ENCODE measurements around the gene STX3. TPM values are rescaled to one million over a fixed set of nuclear protein-coding genes. Genes with fewer than 3 reads are reported as not detected.

Gene STX3
- total RNA-seq, 2 donors from 2014 or later, result 10.3 to 18.1 TPM

GRCh38 chr11:59854871-59855270 is 99.7 kb downstream of the STX3 start:
- Histone ChIP-seq H3K27me3 (no peaks in the 10 kb centered on the region), H3K4me3 (no peak overlapping the region), H3K4me1 (no peaks in the 10 kb centered on the region), H3K27ac (no peak overlapping the region), H3K36me3 (no peaks in the 10 kb centered on the region), H3K9me3 (no peaks in the 10 kb centered on the region)
- no peak for DNase-seq (ENCODE audit: low spot score)
- TF ChIP-seq CTCF (IDR thresholded peaks at IDR 0.05), result no peak

Other genes starting within 250 kb of the STX3 start
- not detected for gene OR4D9, start 243.8 kb upstream of the STX3 start, total RNA-seq
- gene OSBP, start 139.6 kb upstream of the STX3 start, total RNA-seq, result 10 to 100 TPM; 24.8 to 25.7 TPM
- 10 to 100 TPM; 13.2 to 22.1 TPM for gene PATL1, start 86.3 kb upstream of the STX3 start, total RNA-seq
- gene OR10V1, start 41.5 kb upstream of the STX3 start, total RNA-seq, result not detected
- 10 to 100 TPM; 41.9 to 78.5 TPM for gene MRPL16, start 55.4 kb downstream of the STX3 start, total RNA-seq
- gene CBLIF, start 90.1 kb downstream of the STX3 start, total RNA-seq, result not detected
- not detected for gene TCN1, start 111.1 kb downstream of the STX3 start, total RNA-seq
- gene OOSP3, start 123.4 kb downstream of the STX3 start, total RNA-seq, result not detected
- gene OOSP1, start 183.1 kb downstream of the STX3 start, total RNA-seq, result not detected
- gene OOSP4A, start 208.7 kb downstream of the STX3 start, total RNA-seq, result not detected

Data from right atrium auricular region (tissue), 2 donors.